D721Med (cell line): ENCODE data around the gene MPRIP.
"Not testable (repeated sequence)": the region's sequence is repeated elsewhere in the genome, so short reads cannot be mapped to it uniquely, and the experiment has no call there.

Experiments
- DNase-seq: peaks from one replicate; pipeline ENCODE4 v3.0.0; 2011; ENCODE audit warnings: low spot score; ENCODE audit not compliant: insufficient read length
- FAIRE-seq: peaks from 2 replicates; lab custom pipeline; 2011; peaks lifted over from hg19 to GRCh38; lab: Jason Lieb, UNC
- CTCF ChIP-seq: IDR thresholded peaks from 2 replicates; pipeline ENCODE4 v1.5.1; 2012; ENCODE audit warnings: mild to moderate bottlenecking, control low read depth; ENCODE audit not compliant: insufficient read depth; ENCODE audit errors: missing control alignments

The MPRIP gene

GRCh38 chr17:17015230-17015629, 27.0 kb upstream of the MPRIP start:
- DNase-seq (no peak), FAIRE-seq (no peak)
- TF ChIP-seq CTCF, result no peak

GRCh38 chr17:17016199-17017197, 25.8 kb upstream of the MPRIP start:
- not testable (repeated sequence) for DNase-seq, FAIRE-seq

GRCh38 chr17:17017343-17018014, 24.8 kb upstream of the MPRIP start:
- FAIRE-seq (no peak), DNase-seq (no peak)
- no peak for TF ChIP-seq CTCF

GRCh38 chr17:17018021-17018441, 24.2 kb upstream of the MPRIP start:
- FAIRE-seq (no peak), DNase-seq (no peak)
- TF ChIP-seq CTCF, result no peak

- DNase-seq, result no peak
- no peak for TF ChIP-seq CTCF
- FAIRE-seq, result no peak
Observed at GRCh38 chr17:17018612-17019429, 23.4 kb upstream of the MPRIP start.

- no peak for TF ChIP-seq CTCF
- FAIRE-seq, result no peak
- DNase-seq, result no peak
Observed at GRCh38 chr17:17019430-17019762, 22.9 kb upstream of the MPRIP start.

- no peak for TF ChIP-seq CTCF
- DNase-seq, result no peak
- no peak for FAIRE-seq
Observed at GRCh38 chr17:17019891-17020456, 22.3 kb upstream of the MPRIP start.
